Measurements from ENCODE around the gene HPSE2.
A peak's percentile ranks its signal among the peaks of the same experiment; 100 is the strongest.

The HPSE2 gene

GRCh38 chr10:98675902-98676301, 559.8 kb downstream of the HPSE2 start:
- no peak for DNase-seq (ENCODE audit: low spot score)

- DNase-seq (ENCODE audit: low spot score) = no peak
These were observed 562.4 kb downstream of the HPSE2 start for GRCh38 chr10:98673171-98673782.

GRCh38 chr10:98667081-98667480, 568.6 kb downstream of the HPSE2 start:
- no peak for DNase-seq (ENCODE audit: low spot score)

- no peak for DNase-seq (ENCODE audit: low spot score)
These were observed 569.4 kb downstream of the HPSE2 start for GRCh38 chr10:98666276-98666675.

- peak; percentile 72 for DNase-seq (ENCODE audit: low spot score)
These were observed 571.2 kb downstream of the HPSE2 start for GRCh38 chr10:98664329-98665042.

- DNase-seq (ENCODE audit: low spot score) = no peak
These were observed 575.7 kb downstream of the HPSE2 start for GRCh38 chr10:98659951-98660350.

GRCh38 chr10:98655492-98655891, 580.2 kb downstream of the HPSE2 start:
- DNase-seq (ENCODE audit: low spot score) = no peak

GRCh38 chr10:98649170-98649569, 586.5 kb downstream of the HPSE2 start:
- no peak for DNase-seq (ENCODE audit: low spot score)

GRCh38 chr10:98646998-98647917, 588.4 kb downstream of the HPSE2 start:
- no peak for DNase-seq (ENCODE audit: low spot score)

GRCh38 chr10:98644466-98644865, 591.2 kb downstream of the HPSE2 start:
- no peak for DNase-seq (ENCODE audit: low spot score)

- no peak for DNase-seq (ENCODE audit: low spot score)
These were observed 593.4 kb downstream of the HPSE2 start for GRCh38 chr10:98642281-98642680.

- DNase-seq (ENCODE audit: low spot score) = no peak
These were observed 596.7 kb downstream of the HPSE2 start for GRCh38 chr10:98638920-98639319.

GRCh38 chr10:98636921-98637329, 598.7 kb downstream of the HPSE2 start:
- DNase-seq (ENCODE audit: low spot score) = no peak

GRCh38 chr10:98632456-98633150, 603.0 kb downstream of the HPSE2 start:
- DNase-seq (ENCODE audit: low spot score) = no peak

- no peak for DNase-seq (ENCODE audit: low spot score)
These were observed 607.4 kb downstream of the HPSE2 start for GRCh38 chr10:98628206-98628605.

- DNase-seq (ENCODE audit: low spot score) = no peak
These were observed 607.9 kb downstream of the HPSE2 start for GRCh38 chr10:98627711-98628110.

- DNase-seq (ENCODE audit: low spot score) = no peak
These were observed 610.7 kb downstream of the HPSE2 start for GRCh38 chr10:98624963-98625362.

- no peak for DNase-seq (ENCODE audit: low spot score)
These were observed 612.5 kb downstream of the HPSE2 start for GRCh38 chr10:98623176-98623575.

GRCh38 chr10:98621630-98622029, 614.0 kb downstream of the HPSE2 start:
- DNase-seq (ENCODE audit: low spot score) = no peak

- no peak for DNase-seq (ENCODE audit: low spot score)
These were observed 615.1 kb downstream of the HPSE2 start for GRCh38 chr10:98620503-98620902.

- DNase-seq (ENCODE audit: low spot score) = no peak
These were observed 616.2 kb downstream of the HPSE2 start for GRCh38 chr10:98619446-98619845.

GRCh38 chr10:98617906-98618520, 617.6 kb downstream of the HPSE2 start:
- no peak for DNase-seq (ENCODE audit: low spot score)
